ENCODE results near the gene KLHL22. TPM values are rescaled to one million over a fixed set of nuclear protein-coding genes. Genes with fewer than 3 reads are reported as not detected.

KLHL22 gene
- total and polyA plus RNA-seq, 2 of the 13 experiments (the other 11 are each of a cell fraction or from before 2014, with no cell fraction given), result 10.9 to 14.8 TPM

DNA sequence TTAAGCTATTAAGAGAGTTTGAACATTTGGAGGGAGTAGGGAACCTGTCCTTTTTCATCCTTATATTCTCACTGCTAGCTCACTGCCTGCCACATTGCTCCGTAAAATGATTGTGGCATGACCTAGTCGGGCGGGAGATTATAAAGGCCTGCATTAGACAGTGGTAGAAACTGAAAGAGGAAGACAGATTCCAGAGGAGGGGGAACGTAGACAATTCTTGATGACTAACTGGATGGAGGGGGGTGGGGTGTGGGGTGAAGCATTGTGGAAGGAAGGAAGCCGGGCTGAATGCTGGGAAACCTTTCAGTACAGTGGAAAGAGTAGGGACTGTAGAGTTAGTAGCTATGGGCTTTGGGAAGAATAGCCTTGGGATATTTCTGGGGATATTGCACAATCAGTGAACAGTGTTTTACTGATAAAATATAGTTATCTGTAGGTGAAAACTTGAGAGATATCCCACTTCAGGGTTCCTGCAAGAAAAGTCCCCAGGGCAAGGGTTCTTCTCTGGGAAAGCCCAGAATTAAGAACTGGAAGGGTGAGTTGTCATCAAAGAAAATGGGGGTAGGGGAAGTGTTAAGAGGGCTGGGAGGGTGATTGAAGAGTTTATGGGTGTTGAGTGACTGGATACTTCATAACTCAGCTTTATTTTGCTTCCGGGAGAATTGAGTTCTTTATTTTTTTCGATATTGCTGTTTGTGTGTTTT lies 13.9 kb upstream of the KLHL22 start (continued):
- peak in 1 of 2 experiments; percentile 19; a peak in 1 of 4 replicates for TF ChIP-seq EP300 (IDR thresholded peaks at IDR 0.05; ENCODE audit: low read depth in 2 of 2, low read length in 2 of 2)
- TF ChIP-seq EP300 (CRISPR knock-in tag; IDR thresholded peaks at IDR 0.05; ENCODE audit: borderline replicate concordance), result no peak
- TF ChIP-seq, protein P1, sequence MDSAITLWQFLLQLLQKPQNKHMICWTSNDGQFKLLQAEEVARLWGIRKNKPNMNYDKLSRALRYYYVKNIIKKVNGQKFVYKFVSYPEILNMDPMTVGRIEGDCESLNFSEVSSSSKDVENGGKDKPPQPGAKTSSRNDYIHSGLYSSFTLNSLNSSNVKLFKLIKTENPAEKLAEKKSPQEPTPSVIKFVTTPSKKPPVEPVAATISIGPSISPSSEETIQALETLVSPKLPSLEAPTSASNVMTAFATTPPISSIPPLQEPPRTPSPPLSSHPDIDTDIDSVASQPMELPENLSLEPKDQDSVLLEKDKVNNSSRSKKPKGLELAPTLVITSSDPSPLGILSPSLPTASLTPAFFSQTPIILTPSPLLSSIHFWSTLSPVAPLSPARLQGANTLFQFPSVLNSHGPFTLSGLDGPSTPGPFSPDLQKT (CRISPR knock-in tag; IDR thresholded peaks at IDR 0.05; ENCODE audit: borderline replicate concordance), result no peak
- TF ChIP-seq ZNF772 (CRISPR knock-in tag; IDR thresholded peaks at IDR 0.05), result no peak
- no peak for TF ChIP-seq PHB2 (IDR thresholded peaks at IDR 0.05; ENCODE audit: partially characterized antibody)
- TF ChIP-seq, protein P2, sequence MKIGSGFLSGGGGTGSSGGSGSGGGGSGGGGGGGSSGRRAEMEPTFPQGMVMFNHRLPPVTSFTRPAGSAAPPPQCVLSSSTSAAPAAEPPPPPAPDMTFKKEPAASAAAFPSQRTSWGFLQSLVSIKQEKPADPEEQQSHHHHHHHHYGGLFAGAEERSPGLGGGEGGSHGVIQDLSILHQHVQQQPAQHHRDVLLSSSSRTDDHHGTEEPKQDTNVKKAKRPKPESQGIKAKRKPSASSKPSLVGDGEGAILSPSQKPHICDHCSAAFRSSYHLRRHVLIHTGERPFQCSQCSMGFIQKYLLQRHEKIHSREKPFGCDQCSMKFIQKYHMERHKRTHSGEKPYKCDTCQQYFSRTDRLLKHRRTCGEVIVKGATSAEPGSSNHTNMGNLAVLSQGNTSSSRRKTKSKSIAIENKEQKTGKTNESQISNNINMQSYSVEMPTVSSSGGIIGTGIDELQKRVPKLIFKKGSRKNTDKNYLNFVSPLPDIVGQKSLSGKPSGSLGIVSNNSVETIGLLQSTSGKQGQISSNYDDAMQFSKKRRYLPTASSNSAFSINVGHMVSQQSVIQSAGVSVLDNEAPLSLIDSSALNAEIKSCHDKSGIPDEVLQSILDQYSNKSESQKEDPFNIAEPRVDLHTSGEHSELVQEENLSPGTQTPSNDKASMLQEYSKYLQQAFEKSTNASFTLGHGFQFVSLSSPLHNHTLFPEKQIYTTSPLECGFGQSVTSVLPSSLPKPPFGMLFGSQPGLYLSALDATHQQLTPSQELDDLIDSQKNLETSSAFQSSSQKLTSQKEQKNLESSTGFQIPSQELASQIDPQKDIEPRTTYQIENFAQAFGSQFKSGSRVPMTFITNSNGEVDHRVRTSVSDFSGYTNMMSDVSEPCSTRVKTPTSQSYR (CRISPR knock-in tag; IDR thresholded peaks at IDR 0.05; ENCODE audit: borderline replicate concordance), result peak; percentile 56; the same call in 1 of the 2 replicates
- TF ChIP-seq SAP130 (CRISPR knock-in tag; IDR thresholded peaks at IDR 0.05; ENCODE audit: low read depth), result peak; percentile 71
- peak; percentile 32; the same call in 1 of the 2 replicates for TF ChIP-seq CREB1 (IDR thresholded peaks at IDR 0.05)
- TF ChIP-seq CREB1 (CRISPR knock-in tag; IDR thresholded peaks at IDR 0.05), result no peak
- no peak for TF ChIP-seq ZSCAN30 (CRISPR knock-in tag; IDR thresholded peaks at IDR 0.05)
- no peak for TF ChIP-seq GABPA (IDR thresholded peaks at IDR 0.05; ENCODE audit: low read depth, low read length)
- peak; percentile 51; the same call in 1 of the 2 replicates for TF ChIP-seq GABPA (CRISPR knock-in tag; IDR thresholded peaks at IDR 0.05; ENCODE audit: low read depth)
- no peak for TF ChIP-seq ZSCAN20 (CRISPR knock-in tag; IDR thresholded peaks at IDR 0.05; ENCODE audit: borderline replicate concordance)
- TF ChIP-seq, protein P3, sequence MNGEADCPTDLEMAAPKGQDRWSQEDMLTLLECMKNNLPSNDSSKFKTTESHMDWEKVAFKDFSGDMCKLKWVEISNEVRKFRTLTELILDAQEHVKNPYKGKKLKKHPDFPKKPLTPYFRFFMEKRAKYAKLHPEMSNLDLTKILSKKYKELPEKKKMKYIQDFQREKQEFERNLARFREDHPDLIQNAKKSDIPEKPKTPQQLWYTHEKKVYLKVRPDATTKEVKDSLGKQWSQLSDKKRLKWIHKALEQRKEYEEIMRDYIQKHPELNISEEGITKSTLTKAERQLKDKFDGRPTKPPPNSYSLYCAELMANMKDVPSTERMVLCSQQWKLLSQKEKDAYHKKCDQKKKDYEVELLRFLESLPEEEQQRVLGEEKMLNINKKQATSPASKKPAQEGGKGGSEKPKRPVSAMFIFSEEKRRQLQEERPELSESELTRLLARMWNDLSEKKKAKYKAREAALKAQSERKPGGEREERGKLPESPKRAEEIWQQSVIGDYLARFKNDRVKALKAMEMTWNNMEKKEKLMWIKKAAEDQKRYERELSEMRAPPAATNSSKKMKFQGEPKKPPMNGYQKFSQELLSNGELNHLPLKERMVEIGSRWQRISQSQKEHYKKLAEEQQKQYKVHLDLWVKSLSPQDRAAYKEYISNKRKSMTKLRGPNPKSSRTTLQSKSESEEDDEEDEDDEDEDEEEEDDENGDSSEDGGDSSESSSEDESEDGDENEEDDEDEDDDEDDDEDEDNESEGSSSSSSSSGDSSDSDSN (CRISPR knock-in tag; IDR thresholded peaks at IDR 0.05), result 0 out of 2 replicates have a peak, but pooled peaks have one; percentile 11
- TF ChIP-seq, protein P4, sequence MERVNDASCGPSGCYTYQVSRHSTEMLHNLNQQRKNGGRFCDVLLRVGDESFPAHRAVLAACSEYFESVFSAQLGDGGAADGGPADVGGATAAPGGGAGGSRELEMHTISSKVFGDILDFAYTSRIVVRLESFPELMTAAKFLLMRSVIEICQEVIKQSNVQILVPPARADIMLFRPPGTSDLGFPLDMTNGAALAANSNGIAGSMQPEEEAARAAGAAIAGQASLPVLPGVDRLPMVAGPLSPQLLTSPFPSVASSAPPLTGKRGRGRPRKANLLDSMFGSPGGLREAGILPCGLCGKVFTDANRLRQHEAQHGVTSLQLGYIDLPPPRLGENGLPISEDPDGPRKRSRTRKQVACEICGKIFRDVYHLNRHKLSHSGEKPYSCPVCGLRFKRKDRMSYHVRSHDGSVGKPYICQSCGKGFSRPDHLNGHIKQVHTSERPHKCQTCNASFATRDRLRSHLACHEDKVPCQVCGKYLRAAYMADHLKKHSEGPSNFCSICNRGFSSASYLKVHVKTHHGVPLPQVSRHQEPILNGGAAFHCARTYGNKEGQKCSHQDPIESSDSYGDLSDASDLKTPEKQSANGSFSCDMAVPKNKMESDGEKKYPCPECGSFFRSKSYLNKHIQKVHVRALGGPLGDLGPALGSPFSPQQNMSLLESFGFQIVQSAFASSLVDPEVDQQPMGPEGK (CRISPR knock-in tag; IDR thresholded peaks at IDR 0.05), result 0 out of 2 replicates have a peak, but pooled peaks have one; percentile 31
- TF ChIP-seq ZNF10 (CRISPR knock-in tag; IDR thresholded peaks at IDR 0.05; ENCODE audit: borderline replicate concordance, low read depth), result no peak
- peak; percentile 64; the same call in 1 of the 2 replicates for TF ChIP-seq MAZ (IDR thresholded peaks at IDR 0.05; ENCODE audit: borderline replicate concordance, low read depth, low read length)
- TF ChIP-seq MAZ (CRISPR knock-in tag; IDR thresholded peaks at IDR 0.05; ENCODE audit: low read depth), result no peak

Data from HepG2 (cell line).